Kidney epithelial cell (primary cell): ENCODE data around the gene CAPG. TPM values are rescaled to one million over a fixed set of nuclear protein-coding genes. Genes with fewer than 3 reads are reported as not detected.
A peak's percentile ranks its signal among the peaks of the same experiment; 100 is the strongest.

Source experiments
- DNase-seq: peaks from one replicate; pipeline ENCODE4 v3.0.0-alpha.2; 2010; ENCODE audit warnings: low read depth
- H3K27me3 ChIP-seq: 2 replicates; pipeline ENCODE4 v1.6.0; 2011; ENCODE audit warnings: low read length; ENCODE audit not compliant: control insufficient read depth, insufficient read depth
- H3K36me3 ChIP-seq: 2 replicates; pipeline ENCODE4 v1.5.1; 2011; ENCODE audit warnings: low read length; ENCODE audit not compliant: control insufficient read depth, insufficient read depth
- H3K4me3 ChIP-seq: 2 replicates; pipeline ENCODE4 v1.5.1; 2011; ENCODE audit warnings: low read depth, mild to moderate bottlenecking, control low read depth, low read length
- total RNA-seq: library from RNA; depleted of rRNA; stranded (reverse); fragments of >200 nt; gene quantifications from 2 replicates; pipeline ENCODE4 v1.2.3, GENCODE V29; 2015
- TF ChIP-seq, protein P1 (sequence below): IDR thresholded peaks from 2 replicates; pipeline ENCODE4 v1.5.1; 2011; ENCODE audit warnings: mild to moderate bottlenecking, moderate library complexity, low read length, control low read depth, inconsistent platforms; ENCODE audit not compliant: insufficient read depth, poor library complexity, severe bottlenecking

Gene CAPG
- total RNA-seq, 1 donor from 2014 or later, result 284 TPM

DNA sequence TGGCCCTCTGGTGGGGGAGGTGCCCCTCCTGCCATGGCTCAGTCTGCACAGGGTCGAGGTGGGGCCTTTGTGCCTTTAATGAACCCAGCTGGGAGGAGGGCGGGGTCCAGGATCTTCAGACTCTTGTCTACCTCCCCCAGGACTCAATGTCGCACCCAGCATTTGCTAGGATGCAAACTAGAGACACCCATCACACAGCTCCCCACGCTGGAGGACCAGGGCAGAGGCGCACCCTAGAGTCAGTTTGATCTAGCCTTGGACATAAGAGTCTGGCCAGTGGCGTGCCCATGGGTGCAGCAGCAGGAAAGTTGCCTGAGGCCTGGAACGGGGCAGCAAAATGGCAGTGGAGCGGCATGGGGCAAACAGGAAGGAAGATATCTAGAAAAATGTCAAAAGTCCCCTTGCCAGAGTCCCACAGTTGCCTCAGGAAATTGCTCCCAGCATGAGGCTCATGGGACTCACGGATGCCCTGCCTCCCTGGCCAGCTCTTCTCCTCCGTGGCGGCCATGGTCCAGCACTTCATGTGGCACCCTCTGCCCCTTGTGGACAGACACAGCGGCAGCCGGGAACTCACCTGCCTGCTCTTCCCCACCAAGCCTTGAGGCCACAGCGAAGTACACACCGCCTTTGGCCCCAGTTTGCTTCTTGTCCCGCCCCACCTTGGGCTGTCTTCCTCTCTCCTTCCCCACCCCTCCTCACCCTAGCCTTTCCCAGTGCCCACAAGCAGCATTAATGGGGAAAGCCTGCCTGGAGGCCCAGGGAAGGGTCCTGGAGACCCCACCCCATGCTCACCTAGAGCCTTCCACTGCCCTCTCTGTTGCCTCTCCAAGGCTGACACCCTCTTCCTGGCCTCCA, 26.0 kb upstream of the CAPG start:
- H3K4me3 ChIP-seq, result no peak overlapping the region
- no peaks in the 10 kb centered on the region for H3K27me3 ChIP-seq
- H3K36me3 ChIP-seq, result no peaks in the 10 kb centered on the region
- TF ChIP-seq, protein P1, sequence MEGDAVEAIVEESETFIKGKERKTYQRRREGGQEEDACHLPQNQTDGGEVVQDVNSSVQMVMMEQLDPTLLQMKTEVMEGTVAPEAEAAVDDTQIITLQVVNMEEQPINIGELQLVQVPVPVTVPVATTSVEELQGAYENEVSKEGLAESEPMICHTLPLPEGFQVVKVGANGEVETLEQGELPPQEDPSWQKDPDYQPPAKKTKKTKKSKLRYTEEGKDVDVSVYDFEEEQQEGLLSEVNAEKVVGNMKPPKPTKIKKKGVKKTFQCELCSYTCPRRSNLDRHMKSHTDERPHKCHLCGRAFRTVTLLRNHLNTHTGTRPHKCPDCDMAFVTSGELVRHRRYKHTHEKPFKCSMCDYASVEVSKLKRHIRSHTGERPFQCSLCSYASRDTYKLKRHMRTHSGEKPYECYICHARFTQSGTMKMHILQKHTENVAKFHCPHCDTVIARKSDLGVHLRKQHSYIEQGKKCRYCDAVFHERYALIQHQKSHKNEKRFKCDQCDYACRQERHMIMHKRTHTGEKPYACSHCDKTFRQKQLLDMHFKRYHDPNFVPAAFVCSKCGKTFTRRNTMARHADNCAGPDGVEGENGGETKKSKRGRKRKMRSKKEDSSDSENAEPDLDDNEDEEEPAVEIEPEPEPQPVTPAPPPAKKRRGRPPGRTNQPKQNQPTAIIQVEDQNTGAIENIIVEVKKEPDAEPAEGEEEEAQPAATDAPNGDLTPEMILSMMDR, result no peak
- DNase-seq, result no peak

- H3K27me3 ChIP-seq, result no peaks in the 10 kb centered on the region
- DNase-seq, result peak; percentile 49
- no peak overlapping the region for H3K4me3 ChIP-seq
- H3K36me3 ChIP-seq, result no peaks in the 10 kb centered on the region
- TF ChIP-seq, protein P1, result no peak
These were observed 25.2 kb upstream of the CAPG start for GRCh38 chr2:85435220-85435958.

DNA sequence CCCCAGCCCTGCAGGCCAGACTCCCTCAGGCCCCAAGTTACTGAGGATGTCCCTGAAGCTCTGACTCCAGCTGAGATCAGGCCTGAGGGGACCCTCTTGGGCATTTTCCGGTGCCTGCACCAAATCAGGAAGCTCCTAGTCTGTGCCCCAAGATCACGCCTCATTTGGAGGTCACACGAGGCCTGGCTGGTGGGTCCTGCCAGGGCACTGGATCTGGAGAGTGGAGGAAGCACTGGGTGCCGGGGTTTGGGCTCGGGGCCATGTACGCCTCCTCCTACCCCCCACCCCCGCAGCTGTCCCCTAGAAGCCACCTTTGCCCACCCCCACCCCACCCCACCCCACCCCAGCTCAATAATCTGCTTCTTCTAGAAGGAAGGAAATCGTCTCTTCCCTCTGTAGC, 24.5 kb upstream of the CAPG start:
- H3K36me3 ChIP-seq, result no peaks in the 10 kb centered on the region
- DNase-seq, result no peak
- no peak overlapping the region for H3K4me3 ChIP-seq
- H3K27me3 ChIP-seq, result no peaks in the 10 kb centered on the region
- TF ChIP-seq, protein P1, result no peak

DNA sequence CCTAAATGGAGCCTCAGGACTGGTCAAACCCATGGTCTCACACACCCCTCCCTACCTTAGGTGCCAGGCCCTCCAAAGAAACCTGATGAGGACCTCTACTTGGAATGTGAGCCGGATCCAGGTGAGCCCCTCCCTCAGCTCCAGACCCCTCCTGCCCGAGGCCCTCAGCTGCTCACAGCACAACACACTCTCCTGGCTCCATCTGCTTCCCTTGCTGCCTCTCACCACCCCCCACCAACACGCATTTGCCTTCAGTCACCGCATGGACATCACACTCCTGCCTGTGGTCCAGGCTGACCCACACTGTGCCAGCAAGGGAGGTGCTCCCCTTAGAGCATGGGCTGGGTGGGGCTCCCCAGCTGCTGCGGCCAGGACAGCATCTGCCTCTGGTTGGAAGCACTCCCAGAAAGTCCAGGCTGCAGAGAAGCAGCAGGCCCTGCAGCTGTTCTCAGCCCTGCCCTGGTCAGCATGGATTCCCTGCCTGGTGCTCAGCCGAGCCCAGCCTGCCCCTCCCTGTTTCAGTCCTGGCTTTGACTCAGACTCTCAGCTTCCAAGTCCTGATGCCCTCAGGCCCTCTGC, 23.4 kb upstream of the CAPG start:
- H3K4me3 ChIP-seq, result no peak overlapping the region
- no peaks in the 10 kb centered on the region for H3K27me3 ChIP-seq
- H3K36me3 ChIP-seq, result no peaks in the 10 kb centered on the region
- TF ChIP-seq, protein P1, result no peak
- DNase-seq, result peak; percentile 68

DNA sequence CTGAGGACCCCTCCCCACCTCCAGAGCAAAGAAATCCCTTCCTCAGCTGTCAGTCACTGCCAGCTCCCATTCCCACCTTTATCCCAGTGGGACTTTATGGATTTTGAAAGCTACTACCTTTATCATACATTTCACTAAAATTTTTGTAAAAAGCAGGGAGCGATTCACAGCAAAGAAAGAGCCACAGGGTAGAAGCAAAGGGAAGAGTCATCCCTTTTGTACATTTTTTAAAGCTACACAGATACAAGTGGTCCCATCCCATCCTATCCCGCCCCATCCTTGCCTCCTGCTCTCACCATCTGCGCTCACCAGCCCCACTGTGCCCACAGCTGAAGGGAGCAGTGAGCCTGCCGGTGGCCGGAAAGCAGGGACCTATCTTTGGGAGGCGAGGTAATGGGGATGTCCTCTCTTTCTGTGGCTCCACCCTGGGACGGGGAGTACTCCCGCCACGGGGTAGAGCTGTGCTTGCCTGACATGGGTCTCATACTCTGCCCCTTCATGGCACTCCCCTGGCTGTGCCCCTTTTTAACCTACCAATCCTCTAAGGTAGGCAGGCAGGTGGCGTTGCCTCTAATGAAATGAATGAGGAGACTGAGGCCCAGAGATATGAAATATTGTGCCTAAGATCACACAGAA, 21.5 kb upstream of the CAPG start:
- H3K4me3 ChIP-seq, result no peak overlapping the region
- TF ChIP-seq, protein P1, result no peak
- DNase-seq, result no peak

More for the DNA sequence above, 21.5 kb upstream of the CAPG start:
- H3K27me3 ChIP-seq, result no peaks in the 10 kb centered on the region
- no peaks in the 10 kb centered on the region for H3K36me3 ChIP-seq
